SK-N-MC (cell line): ENCODE results near the gene LEAP2.

ENCODE experiments used
- DNase-seq: peaks from one replicate; pipeline ENCODE4 v3.0.0-alpha.2; 2011; ENCODE audit warnings: low read depth, low spot score
- H3K27ac ChIP-seq: fragments of 200-600 bp; sonication (generic); 2 replicates; pipeline ENCODE4 v1.5.1; 2016; ENCODE audit warnings: mixed run types
- H3K36me3 ChIP-seq: fragments of 200-600 bp; sonication (generic); 2 replicates; pipeline ENCODE4 v1.6.1; 2017; ENCODE audit warnings: antibody characterized with exemption, low read length, mixed read lengths; ENCODE audit not compliant: insufficient read depth
- H3K4me3 ChIP-seq: fragments of 200-600 bp; sonication (generic); 2 replicates; pipeline ENCODE4 v1.5.1; 2016
- H3K9ac ChIP-seq: fragments of 200-600 bp; sonication (generic); 2 replicates; pipeline ENCODE4 v1.8.0; 2017; ENCODE audit warnings: mixed run types, mixed read lengths; ENCODE audit not compliant: insufficient read length
- H3K9me3 ChIP-seq: fragments of 200-600 bp; sonication (generic); 2 replicates; pipeline ENCODE4 v1.6.1; 2017; ENCODE audit warnings: low read depth, mild to moderate bottlenecking, antibody characterized with exemption, low read length, moderate library complexity, mixed read lengths
- EZH2 ChIP-seq: fragments of 200-600 bp; sonication (generic); IDR thresholded peaks from one replicate; pipeline ENCODE4 v1.6.1; 2017; ENCODE audit warnings: antibody characterized with exemption
- FOXP2 ChIP-seq: optimal IDR thresholded peaks from 2 replicates; pipeline ENCODE3; 2011; ENCODE audit warnings: mild to moderate bottlenecking, moderate library complexity; ENCODE audit not compliant: insufficient read depth; ENCODE audit errors: extremely low read length, control extremely low read depth
- POLR2AphosphoS5 ChIP-seq: IDR thresholded peaks from 2 replicates; pipeline ENCODE4 v1.6.1; 2012; ENCODE audit warnings: mild to moderate bottlenecking, low read depth, low read length, borderline replicate concordance

Gene LEAP2

GRCh38 chr5:132838516-132839282 lies 34.8 kb upstream of the LEAP2 start:
- H3K9me3 ChIP-seq, result no peaks in the 10 kb centered on the region
- no peak overlapping the region for H3K9ac ChIP-seq
- H3K27ac ChIP-seq, result no peak overlapping the region
- no peaks in the 10 kb centered on the region for H3K36me3 ChIP-seq
- no peak overlapping the region for H3K4me3 ChIP-seq
- TF ChIP-seq FOXP2 (no peak), EZH2 (no peak), POLR2AphosphoS5 (no peak)
- DNase-seq, result no peak

- Histone ChIP-seq H3K4me3 (no peak overlapping the region), H3K9ac (no peak overlapping the region), H3K36me3 (no peaks in the 10 kb centered on the region), H3K9me3 (no peaks in the 10 kb centered on the region), H3K27ac (no peak overlapping the region)
- TF ChIP-seq FOXP2 (no peak), EZH2 (no peak), POLR2AphosphoS5 (no peak)
- DNase-seq, result no peak
Observed at GRCh38 chr5:132839426-132840301, 33.8 kb upstream of the LEAP2 start.

- no peak for DNase-seq
- H3K4me3 ChIP-seq, result no peak overlapping the region
- H3K36me3 ChIP-seq, result no peaks in the 10 kb centered on the region
- H3K27ac ChIP-seq, result no peak overlapping the region
- H3K9me3 ChIP-seq, result no peaks in the 10 kb centered on the region
- TF ChIP-seq EZH2, result no peak
- TF ChIP-seq FOXP2, result no peak
- no peak for TF ChIP-seq POLR2AphosphoS5
- H3K9ac ChIP-seq, result no peak overlapping the region
Observed at GRCh38 chr5:132840313-132840712, 33.2 kb upstream of the LEAP2 start.

GRCh38 chr5:132840896-132841295 lies 32.6 kb upstream of the LEAP2 start:
- Histone ChIP-seq H3K27ac (no peak overlapping the region), H3K36me3 (no peaks in the 10 kb centered on the region)
- no peak for TF ChIP-seq POLR2AphosphoS5
- TF ChIP-seq EZH2, result no peak
- no peak for TF ChIP-seq FOXP2

GRCh38 chr5:132841305-132841704 lies 32.2 kb upstream of the LEAP2 start:
- H3K4me3 ChIP-seq, result no peak overlapping the region
- no peak overlapping the region for H3K27ac ChIP-seq
- H3K9ac ChIP-seq, result no peak overlapping the region
- H3K36me3 ChIP-seq, result no peaks in the 10 kb centered on the region
- DNase-seq, result no peak
- H3K9me3 ChIP-seq, result no peaks in the 10 kb centered on the region
- no peak for TF ChIP-seq FOXP2
- TF ChIP-seq POLR2AphosphoS5, result no peak
- TF ChIP-seq EZH2, result no peak

More at GRCh38 chr5:132840896-132841295, 32.6 kb upstream of the LEAP2 start:
- Histone ChIP-seq H3K9ac (no peak overlapping the region), H3K4me3 (no peak overlapping the region), H3K9me3 (no peaks in the 10 kb centered on the region)
- no peak for DNase-seq

- DNase-seq, result no peak
- Histone ChIP-seq H3K27ac (no peak overlapping the region), H3K36me3 (no peaks in the 10 kb centered on the region), H3K4me3 (no peak overlapping the region), H3K9ac (no peak overlapping the region), H3K9me3 (no peaks in the 10 kb centered on the region)
- TF ChIP-seq EZH2 (no peak), FOXP2 (no peak), POLR2AphosphoS5 (no peak)
Observed at GRCh38 chr5:132848270-132848669, 25.2 kb upstream of the LEAP2 start.

- DNase-seq, result no peak
- no peak overlapping the region for H3K4me3 ChIP-seq
- no peaks in the 10 kb centered on the region for H3K36me3 ChIP-seq
- no peaks in the 10 kb centered on the region for H3K9me3 ChIP-seq
- no peak overlapping the region for H3K27ac ChIP-seq
- TF ChIP-seq FOXP2, result no peak
- TF ChIP-seq POLR2AphosphoS5, result no peak
- no peak for TF ChIP-seq EZH2
- no peak overlapping the region for H3K9ac ChIP-seq
Observed at GRCh38 chr5:132849347-132849746, 24.1 kb upstream of the LEAP2 start.

- Histone ChIP-seq H3K9me3 (no peaks in the 10 kb centered on the region), H3K9ac (no peak overlapping the region), H3K4me3 (no peak overlapping the region), H3K36me3 (no peaks in the 10 kb centered on the region), H3K27ac (no peak overlapping the region)
- no peak for DNase-seq
- TF ChIP-seq EZH2, result no peak
- TF ChIP-seq FOXP2, result no peak
- TF ChIP-seq POLR2AphosphoS5, result no peak
Observed at GRCh38 chr5:132850066-132850465, 23.4 kb upstream of the LEAP2 start.
